Measurements from ENCODE around the gene PPT2. TPM values are rescaled to one million over a fixed set of nuclear protein-coding genes. Genes with fewer than 3 reads are reported as not detected.

The PPT2 gene
- total RNA-seq, 1 experiment from 2014 or later: 38.2 TPM

DNA sequence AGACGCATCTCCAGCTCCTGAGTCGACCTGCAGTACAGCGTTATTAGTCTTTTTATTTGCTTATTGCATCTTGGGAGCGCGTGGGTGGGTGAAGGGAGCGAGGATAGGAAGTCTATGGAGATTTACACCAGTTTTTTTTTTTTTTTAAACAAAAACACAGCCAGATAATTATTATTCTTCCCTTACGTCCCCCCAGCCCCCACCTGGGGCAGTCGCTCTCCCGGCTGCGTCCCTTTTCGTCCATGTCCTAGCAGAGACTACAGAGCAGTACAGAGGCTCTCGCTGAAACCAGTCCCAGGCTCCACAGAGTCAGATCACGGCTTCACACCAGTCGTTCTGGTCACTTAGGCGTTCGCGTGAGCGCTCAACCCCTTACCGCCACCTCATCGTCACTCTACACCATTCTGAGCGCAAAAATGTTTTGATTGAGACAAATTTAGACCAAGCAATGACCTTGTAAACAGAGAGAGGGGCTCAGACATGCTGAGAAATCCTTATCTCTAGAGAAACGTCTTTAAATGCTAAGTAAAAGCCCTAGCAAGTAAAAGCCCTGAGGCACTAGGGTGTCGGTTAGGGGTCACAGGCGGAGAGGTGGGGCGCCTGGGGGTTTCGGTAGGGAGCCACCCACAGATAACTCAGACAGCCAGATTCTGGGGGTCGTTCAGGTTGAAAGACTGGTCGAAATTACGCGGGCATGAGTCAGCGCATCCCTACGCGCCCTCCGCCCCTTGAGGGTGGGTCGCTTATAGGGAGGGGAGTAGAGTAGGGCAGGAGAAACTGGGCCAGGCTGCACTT is 975 bp upstream of the PPT2 start:
- Histone ChIP-seq H3K79me2 (ENCODE audit: low read depth) (peaks cover 35% of the 10 kb centered on the region), H3K36me3 (ENCODE audit: low read depth) (peaks cover 18% of the 10 kb centered on the region), H3F3A (ENCODE audit: insufficient read depth, low read depth) (peaks cover 16% of the 10 kb centered on the region; the same call in 1 of the 2 replicates), H4K20me1 (ENCODE audit: insufficient read depth) (0 out of 2 replicates have a peak, but pooled peaks cover 2% of the 10 kb centered on the region), H3K9me3 (ENCODE audit: insufficient read depth, low read depth) (no peaks in the 10 kb centered on the region), H3K9me2 (ENCODE audit: insufficient read depth) (no peaks in the 10 kb centered on the region), H3K4me2 (peak overlapping the region; percentile 98), H3K27me3 (ENCODE audit: insufficient read depth, low read depth) (no peaks in the 10 kb centered on the region), H3K27ac (peak overlapping the region; percentile 96), H2AFZ (peak overlapping the region; percentile 82), H3K4me3 (peak overlapping the region; percentile 77), H3K4me1 (replicated peaks; ENCODE audit: insufficient read depth) (peaks cover 18% of the 10 kb centered on the region)
- TF ChIP-seq EZH2 (IDR thresholded peaks at IDR 0.05; ENCODE audit: low read depth): no peak
- TF ChIP-seq, protein P1, sequence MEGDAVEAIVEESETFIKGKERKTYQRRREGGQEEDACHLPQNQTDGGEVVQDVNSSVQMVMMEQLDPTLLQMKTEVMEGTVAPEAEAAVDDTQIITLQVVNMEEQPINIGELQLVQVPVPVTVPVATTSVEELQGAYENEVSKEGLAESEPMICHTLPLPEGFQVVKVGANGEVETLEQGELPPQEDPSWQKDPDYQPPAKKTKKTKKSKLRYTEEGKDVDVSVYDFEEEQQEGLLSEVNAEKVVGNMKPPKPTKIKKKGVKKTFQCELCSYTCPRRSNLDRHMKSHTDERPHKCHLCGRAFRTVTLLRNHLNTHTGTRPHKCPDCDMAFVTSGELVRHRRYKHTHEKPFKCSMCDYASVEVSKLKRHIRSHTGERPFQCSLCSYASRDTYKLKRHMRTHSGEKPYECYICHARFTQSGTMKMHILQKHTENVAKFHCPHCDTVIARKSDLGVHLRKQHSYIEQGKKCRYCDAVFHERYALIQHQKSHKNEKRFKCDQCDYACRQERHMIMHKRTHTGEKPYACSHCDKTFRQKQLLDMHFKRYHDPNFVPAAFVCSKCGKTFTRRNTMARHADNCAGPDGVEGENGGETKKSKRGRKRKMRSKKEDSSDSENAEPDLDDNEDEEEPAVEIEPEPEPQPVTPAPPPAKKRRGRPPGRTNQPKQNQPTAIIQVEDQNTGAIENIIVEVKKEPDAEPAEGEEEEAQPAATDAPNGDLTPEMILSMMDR (conservative IDR thresholded peaks at IDR 0.05): no peak
- peak; percentile 60 to 75 for DNase-seq
- BruUV-seq (replicated peaks): TSS peak; percentile 89
- ChIA-PET CTCF (interaction anchor here (0.7 to 0.9 kb wide), 2 partner anchors 34 to 35 kb away, joined by 9 to 10 read pairs; no protein-coding TSS in a partner anchor), POLR2A (ENCODE audit: unreplicated experiment) (interaction anchor here (0.5 to 1.3 kb wide), 3 partner anchors 8 to 23 kb away, joined by 3 to 17 read pairs (median 12); partner anchors contain the start of gene FKBPL)
- intact Hi-C loops (cut with micrococcal nuclease; ENCODE audit: unreplicated experiment): no loop called here

GRCh38 chr6:32154514-32155161 is 697 bp downstream of the PPT2 start:
- H3K4me3 ChIP-seq: peak overlapping the region; percentile 77
- H3K4me1 ChIP-seq (replicated peaks; ENCODE audit: insufficient read depth): peaks cover 18% of the 10 kb centered on the region
- no peaks in the 10 kb centered on the region for H3K9me3 ChIP-seq (ENCODE audit: insufficient read depth, low read depth)
- DNase-seq: peak; percentile 72 to 74
- H4K20me1 ChIP-seq (ENCODE audit: insufficient read depth): 0 out of 2 replicates have a peak, but pooled peaks cover 2% of the 10 kb centered on the region
- H3K36me3 ChIP-seq (ENCODE audit: low read depth): peaks cover 23% of the 10 kb centered on the region
- H3K27ac ChIP-seq: peak overlapping the region; percentile 96
- ChIA-PET POLR2A (ENCODE audit: unreplicated experiment) (interaction anchor here (0.6 to 0.7 kb wide), 3 partner anchors 8 to 195 kb away, joined by 4 to 6 read pairs (median 4); partner anchors contain the start of gene ATF6B), CTCF (no interaction called here)
- no peaks in the 10 kb centered on the region for H3K9me2 ChIP-seq (ENCODE audit: insufficient read depth)
- no peaks in the 10 kb centered on the region for H3K27me3 ChIP-seq (ENCODE audit: insufficient read depth, low read depth)
- TF ChIP-seq EZH2 (IDR thresholded peaks at IDR 0.05; ENCODE audit: low read depth): no peak
- TF ChIP-seq, protein P1 (conservative IDR thresholded peaks at IDR 0.05): peak; percentile 70
- peak overlapping the region; percentile 82; the same call in 1 of the 2 replicates for H2AFZ ChIP-seq
- intact Hi-C loops (cut with micrococcal nuclease; ENCODE audit: unreplicated experiment): loop anchor here (1.0 to 2.0 kb wide), 4 partner anchors 22 to 41 kb away; partner anchors contain the start of genes AGPAT1 and FKBPL
- BruUV-seq (replicated peaks): no TSS peak
- H3K4me2 ChIP-seq: peak overlapping the region; percentile 98
- H3F3A ChIP-seq (ENCODE audit: insufficient read depth, low read depth): peaks cover 16% of the 10 kb centered on the region; the same call in 1 of the 2 replicates
- H3K79me2 ChIP-seq (ENCODE audit: low read depth): peaks cover 35% of the 10 kb centered on the region

- Histone ChIP-seq H3K79me2 (ENCODE audit: low read depth) (peaks cover 35% of the 10 kb centered on the region), H3K27me3 (ENCODE audit: insufficient read depth, low read depth) (no peaks in the 10 kb centered on the region), H3K36me3 (ENCODE audit: low read depth) (peaks cover 23% of the 10 kb centered on the region), H4K20me1 (ENCODE audit: insufficient read depth) (0 out of 2 replicates have a peak, but pooled peaks cover 2% of the 10 kb centered on the region), H3K9me3 (ENCODE audit: insufficient read depth, low read depth) (no peaks in the 10 kb centered on the region), H3K27ac (no peak overlapping the region), H3K9me2 (ENCODE audit: insufficient read depth) (no peaks in the 10 kb centered on the region), H3K4me3 (no peak overlapping the region), H3F3A (ENCODE audit: insufficient read depth, low read depth) (peaks cover 16% of the 10 kb centered on the region; the same call in 1 of the 2 replicates), H3K4me2 (no peak overlapping the region), H3K4me1 (replicated peaks; ENCODE audit: insufficient read depth) (peaks cover 17% of the 10 kb centered on the region), H2AFZ (no peak overlapping the region)
- BruUV-seq (replicated peaks): no TSS peak
- DNase-seq: no peak
- intact Hi-C loops (cut with micrococcal nuclease; ENCODE audit: unreplicated experiment): no loop called here
- TF ChIP-seq, protein P1 (conservative IDR thresholded peaks at IDR 0.05): no peak
- TF ChIP-seq EZH2 (IDR thresholded peaks at IDR 0.05; ENCODE audit: low read depth): no peak
- POLR2A ChIA-PET (ENCODE audit: unreplicated experiment): no interaction called here
- CTCF ChIA-PET: no interaction called here
Measured at GRCh38 chr6:32156891-32157290, 3.0 kb downstream of the PPT2 start.

Data from PC-9 (cell line).